GM21723 (cell line): ENCODE measurements around the gene UBE2J1.
"Not testable (repeated sequence)": the region's sequence is repeated elsewhere in the genome, so short reads cannot be mapped to it uniquely, and the experiment has no call there.

Experiments
- ATAC-seq: cut with Tn5 transposase; IDR thresholded peaks from one replicate; pipeline ENCODE4 v1.9.1; 2021; ENCODE audit warnings: mild to moderate bottlenecking, moderate library complexity; ENCODE audit not compliant: unreplicated experiment

Gene UBE2J1

DNA sequence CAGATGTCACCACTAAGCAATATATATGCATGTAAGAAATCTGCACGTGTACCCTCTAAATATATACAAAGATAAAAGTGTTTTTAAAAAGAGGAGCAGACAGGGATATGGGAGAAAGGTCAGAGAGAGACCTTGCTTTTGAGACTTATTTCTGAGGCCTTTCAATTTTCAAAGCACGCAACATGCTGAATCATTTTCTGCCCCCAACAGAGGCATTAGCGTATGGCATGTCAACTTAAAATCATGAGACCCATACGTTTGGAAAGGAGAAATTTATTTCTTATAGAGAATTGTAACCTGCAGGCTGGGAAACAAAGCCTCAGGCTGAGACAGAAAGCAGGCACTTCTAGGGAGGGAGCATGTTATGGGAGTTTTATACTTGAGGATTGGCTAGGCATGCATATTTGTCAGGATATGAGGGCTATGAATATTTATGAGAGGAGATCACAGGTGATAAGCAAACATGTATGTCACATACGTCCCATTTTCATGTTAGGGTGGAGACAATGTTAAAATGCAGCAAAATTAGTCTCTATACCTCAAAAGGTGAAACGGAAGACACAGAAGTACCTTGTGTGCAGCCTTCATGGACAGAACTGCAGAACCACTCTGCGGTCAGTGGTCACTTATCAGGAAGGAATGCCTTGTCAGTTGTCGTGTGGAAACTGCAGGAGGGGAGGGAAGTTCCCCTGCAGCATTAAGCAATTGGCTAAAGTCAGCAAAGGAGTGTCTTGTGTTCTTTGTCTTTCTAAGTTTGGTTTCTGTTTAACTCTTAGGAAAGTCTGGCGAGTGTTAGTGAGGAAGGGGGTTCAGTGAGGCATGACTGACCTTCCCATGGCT is 31.2 kb downstream of the UBE2J1 start:
- ATAC-seq = no peak

DNA sequence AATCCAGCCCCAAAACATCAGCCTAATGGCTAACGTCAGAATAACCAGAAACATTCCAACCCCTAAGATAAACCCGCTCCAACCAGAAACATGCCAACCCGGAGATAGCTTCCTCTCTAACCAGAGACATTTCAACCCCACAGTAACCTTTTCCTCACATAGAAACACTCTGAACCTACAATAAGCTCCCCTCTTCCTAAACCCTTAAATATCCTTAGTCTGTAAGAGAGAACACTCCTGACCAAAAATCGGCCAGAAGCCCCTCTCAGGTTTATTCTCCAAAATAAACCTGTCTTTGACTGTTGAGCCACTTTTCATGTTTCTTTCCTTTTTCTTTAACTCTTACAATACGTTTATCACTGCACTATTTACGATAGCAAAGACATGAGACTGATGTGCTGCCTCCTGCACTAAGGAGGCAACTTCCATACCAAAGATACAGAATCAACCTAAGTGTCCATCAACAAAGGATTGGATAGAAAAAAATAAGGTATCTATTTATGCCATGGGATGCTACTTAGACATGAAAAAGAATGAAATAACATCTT is 32.4 kb downstream of the UBE2J1 start:
- no peak for ATAC-seq

- no peak for ATAC-seq
Measured at GRCh38 chr6:89317067-89317466, 35.5 kb downstream of the UBE2J1 start.

- ATAC-seq = no peak
Measured at GRCh38 chr6:89315249-89315885, 37.2 kb downstream of the UBE2J1 start, which contains the start of gene GABRR2. TSS of gene GABRR2 (minus strand) at chr6:89315299. CDS start at chr6:89315165, 134 bp downstream.

DNA sequence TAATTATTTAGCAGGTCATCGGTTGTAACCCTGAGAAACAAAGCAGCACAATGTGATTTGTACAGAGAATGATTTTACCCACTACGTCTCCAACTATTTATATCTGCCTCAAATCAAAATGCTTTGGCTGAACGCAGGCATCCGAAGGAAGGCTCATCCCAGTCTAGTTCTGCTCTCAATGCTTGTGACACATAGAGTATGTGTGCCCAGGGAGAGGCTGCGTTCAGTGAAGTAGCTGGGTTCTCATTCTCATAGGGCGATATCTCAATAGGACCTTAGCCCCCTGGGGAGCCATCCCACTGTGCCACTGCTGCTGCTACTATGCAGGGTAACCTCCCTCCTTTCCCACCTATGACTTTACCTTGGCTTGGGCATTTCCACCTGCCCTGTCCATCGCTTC is 37.8 kb downstream of the UBE2J1 start:
- ATAC-seq = no peak

GRCh38 chr6:89313006-89313405 is 39.5 kb downstream of the UBE2J1 start:
- ATAC-seq = no peak

DNA sequence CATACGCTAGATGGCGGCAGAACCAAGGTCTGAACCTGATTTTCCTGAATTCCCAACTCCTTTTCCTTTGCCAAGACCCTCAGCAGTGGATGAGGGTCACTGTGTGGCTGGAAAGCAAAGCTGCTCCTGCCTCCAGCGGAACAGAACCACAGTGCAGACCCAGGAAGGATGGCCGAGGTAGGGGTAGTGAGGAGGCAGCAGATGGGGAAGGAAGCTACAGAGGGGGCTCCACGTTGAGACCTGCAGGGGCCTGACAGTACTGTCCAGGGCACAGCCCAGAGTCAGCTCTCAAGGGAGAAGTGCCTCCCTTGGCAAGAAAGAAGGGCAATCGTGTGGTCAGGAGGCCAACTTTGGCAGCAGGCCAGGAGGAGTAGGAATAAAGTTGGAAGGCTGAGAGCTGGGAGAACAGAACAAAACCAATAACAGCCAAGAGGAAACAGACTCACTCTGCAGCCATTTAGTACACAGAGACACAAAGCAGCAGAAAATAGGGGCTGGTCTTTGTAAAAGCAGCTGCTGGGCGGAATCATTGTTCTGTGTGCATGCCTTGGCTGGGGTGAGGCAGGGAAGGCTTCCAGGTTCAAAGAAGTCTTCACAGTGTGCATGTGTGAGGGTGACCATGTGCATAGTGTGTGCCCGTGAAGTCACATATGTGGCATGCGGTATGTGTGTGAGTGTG is 40.5 kb downstream of the UBE2J1 start:
- no peak for ATAC-seq

GRCh38 chr6:89311530-89311852 is 41.0 kb downstream of the UBE2J1 start:
- no peak for ATAC-seq

DNA sequence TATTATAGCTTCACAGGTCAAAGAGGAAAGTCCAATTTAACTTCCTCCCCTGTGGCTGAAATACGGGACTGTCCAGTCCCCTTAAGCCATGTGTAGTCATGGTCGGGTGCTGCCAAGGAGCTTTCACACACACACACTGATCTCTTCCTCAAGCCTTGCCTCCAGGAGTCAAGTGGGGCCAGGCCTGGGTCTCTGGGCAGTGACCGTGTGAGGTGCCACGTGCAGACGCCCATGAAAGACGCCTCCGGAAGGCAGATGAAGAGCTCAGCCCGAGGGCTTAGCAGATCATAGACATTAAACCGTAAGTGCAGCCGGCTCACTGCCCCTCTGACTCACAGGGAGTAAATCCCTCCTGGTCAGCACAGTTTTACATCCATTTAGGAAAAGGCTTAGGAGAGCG is 41.6 kb downstream of the UBE2J1 start:
- no peak for ATAC-seq

DNA sequence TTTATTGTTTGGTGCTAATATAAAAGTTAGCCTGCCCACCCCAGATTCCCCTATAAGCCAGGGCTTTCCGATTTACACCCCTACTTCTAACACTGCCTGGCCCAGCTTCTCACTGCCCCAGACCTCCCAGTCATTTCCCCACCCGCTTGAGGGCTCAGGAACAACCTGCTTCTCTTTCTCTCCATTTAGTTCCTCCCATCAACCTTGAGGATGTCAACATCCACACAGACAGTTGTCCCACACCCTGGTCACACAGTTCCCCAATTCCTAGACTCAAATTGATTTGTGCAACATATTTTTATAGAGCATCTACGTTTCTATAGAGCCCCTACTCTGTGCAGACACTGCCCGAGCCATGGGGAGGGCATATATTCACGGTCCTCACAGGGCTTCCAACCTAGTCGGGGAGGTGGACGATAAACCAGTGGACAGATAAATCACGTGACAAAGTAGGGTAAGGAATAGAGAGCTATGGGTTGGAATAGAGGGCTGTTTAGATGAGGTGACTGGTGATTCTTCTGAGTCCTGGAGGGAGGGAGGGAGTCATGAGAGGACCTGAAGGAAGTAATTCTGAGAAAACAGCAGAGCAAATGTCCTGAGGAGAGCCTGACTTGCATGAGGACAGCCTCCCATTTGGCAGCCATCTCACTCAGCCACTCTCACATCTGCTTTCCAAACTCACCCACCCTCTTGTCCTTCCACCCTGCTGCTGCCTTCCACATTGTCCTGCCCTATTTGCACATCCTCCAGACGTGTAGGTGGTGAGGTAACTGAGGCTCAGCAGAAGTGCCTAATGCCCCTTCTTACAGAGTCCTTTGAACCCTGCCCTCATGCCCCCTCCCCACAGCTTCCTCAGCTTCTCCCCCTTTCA is 43.8 kb downstream of the UBE2J1 start:
- no peak for ATAC-seq

GRCh38 chr6:89304517-89304916 is 48.0 kb downstream of the UBE2J1 start:
- not testable (repeated sequence) for ATAC-seq

DNA sequence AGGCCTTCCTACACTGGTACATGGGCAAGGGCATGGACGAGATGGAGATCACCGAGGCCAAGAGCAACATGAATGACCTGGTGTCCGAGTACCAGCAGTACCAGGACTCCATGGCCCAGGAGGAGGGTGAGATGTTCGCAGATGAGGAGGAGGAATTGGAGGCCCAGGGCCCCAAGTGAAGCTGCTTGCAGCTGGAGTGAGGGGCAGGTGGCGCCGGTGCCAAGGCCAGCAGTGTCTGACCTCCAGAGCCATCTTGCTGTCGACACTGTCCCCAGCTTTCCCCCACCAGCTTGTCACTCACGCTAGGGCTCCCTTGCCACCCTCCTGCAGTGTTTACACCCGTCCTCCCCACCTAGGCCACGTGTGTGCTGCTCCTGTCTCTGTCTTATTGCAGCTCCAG is 49.6 kb downstream of the UBE2J1 start:
- ATAC-seq = no peak

GRCh38 chr6:89302195-89302770 is 50.2 kb downstream of the UBE2J1 start:
- ATAC-seq = no peak

GRCh38 chr6:89301586-89302194 is 50.8 kb downstream of the UBE2J1 start:
- no peak for ATAC-seq

DNA sequence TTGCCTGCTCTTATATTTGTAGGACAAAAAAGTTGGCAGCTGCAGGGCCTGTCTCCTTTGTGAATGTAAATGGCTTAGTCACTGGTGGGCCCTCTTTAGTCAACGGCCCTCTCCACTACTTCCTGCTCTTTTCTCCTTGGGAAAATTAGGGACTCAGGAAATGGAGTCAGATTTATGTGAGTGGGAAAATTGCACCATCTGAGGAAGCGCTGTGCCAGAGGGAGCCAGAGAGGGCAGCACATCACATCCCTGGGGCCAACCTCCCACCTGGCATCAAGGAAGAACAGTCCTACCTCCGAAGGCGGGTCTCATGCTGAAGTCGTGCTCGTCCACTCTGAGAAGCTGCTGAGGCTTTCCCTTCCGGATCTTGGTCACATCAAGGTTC is 53.1 kb downstream of the UBE2J1 start:
- no peak for ATAC-seq

DNA sequence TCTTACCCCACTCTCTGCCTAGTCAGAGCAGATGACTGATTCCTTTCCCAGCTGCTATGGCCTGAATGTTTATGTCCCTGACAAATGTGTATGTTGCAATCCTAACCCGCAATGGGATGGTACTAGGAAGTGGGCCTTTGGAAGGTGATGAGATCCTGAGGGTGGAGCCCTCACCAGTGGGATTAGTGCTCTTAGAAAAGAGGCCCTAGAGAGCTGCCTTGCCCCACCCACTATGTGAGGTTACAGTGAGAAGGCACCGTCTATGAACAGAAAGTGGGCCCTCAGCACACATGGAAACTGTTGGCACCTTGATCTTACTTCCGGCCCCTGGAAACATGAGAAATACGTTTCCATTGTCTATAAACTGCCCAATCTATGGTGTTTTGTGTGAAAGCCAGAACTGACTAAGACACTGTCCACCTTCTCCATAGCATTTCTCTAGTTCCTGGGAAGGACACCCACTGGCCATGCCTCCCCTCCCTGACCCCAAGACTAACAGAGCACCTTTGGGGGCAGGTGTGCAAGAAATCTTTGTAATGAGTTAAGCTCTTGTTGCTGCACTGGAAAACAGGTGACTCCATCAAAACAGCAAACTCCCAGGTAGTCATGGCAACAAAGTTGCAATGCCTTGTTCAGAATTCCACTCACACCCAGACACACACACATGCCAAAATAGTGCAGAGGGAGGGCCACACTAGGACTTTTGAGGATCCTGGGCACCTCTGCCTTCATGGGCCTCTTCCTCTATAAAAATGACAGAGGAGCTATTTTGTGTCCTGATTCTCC is 53.6 kb downstream of the UBE2J1 start:
- peak; percentile 63 for ATAC-seq

DNA sequence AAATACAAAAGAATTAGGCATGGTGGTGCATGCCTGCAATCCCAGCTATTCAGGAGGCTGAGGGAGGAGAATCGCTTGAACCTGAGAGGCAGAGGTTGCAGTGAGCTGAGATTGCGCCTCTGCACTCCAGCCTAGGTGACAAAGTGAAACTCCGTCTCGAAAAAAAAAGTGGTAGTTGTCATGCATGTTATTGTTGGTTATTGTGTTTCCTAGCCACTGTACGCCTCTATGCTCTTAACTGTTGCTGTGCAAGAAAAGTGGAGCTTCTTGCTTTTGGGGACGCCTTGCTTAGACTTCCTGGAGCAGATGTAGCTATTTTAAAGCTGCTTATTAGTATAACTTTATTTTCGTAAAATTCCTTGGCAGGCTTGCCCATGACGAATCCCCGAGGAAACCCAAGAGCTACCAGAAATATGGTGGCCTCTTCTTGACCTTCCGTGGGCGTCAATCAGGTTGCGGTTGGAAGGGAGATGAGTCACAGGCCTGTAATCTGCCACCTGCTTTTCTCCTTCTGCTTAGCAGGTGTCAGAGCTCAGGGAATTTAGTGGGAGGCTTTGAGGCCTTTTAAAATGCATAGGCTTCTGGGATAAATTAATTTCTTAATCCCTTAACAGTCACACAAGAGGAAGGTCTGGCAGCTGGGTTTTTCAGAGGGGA is 54.7 kb downstream of the UBE2J1 start:
- peak; percentile 93 for ATAC-seq

- no peak for ATAC-seq
Measured at GRCh38 chr6:89295981-89296380, 56.5 kb downstream of the UBE2J1 start.

DNA sequence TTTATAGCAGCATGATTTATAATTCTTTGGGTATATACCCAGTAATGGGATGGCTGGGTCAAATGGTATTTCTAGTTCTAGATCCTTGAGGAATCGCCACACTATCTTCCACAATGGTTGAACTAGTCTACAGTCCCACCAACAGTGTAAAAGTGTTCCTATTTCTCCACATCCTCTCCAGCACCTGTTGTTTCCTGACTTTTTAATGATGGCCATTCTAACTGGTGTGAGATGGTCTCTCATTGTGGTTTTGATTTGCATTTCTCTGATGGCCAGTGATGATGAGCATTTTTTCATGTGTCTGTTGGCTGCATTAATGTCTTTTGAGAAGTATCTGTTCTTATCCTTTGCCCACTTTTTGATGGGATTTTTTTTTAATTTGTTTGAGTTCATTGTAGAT is 57.4 kb downstream of the UBE2J1 start:
- ATAC-seq = not testable (repeated sequence)
